AG10803 (cell line): Measurements from ENCODE around the gene TRAF5.

ENCODE experiments used
- DNase-seq: peaks from one replicate; pipeline ENCODE4 v3.0.0; 2010; ENCODE audit warnings: low read depth
- H3K4me3 ChIP-seq: 2 replicates; pipeline ENCODE4 v1.5.1; 2011; ENCODE audit warnings: mild to moderate bottlenecking, low read length, control low read depth
- CTCF ChIP-seq: conservative IDR thresholded peaks from 2 replicates; pipeline ENCODE4 v1.5.1; 2011; ENCODE audit warnings: mild to moderate bottlenecking, low read length, control low read depth, inconsistent platforms

TRAF5 gene

DNA sequence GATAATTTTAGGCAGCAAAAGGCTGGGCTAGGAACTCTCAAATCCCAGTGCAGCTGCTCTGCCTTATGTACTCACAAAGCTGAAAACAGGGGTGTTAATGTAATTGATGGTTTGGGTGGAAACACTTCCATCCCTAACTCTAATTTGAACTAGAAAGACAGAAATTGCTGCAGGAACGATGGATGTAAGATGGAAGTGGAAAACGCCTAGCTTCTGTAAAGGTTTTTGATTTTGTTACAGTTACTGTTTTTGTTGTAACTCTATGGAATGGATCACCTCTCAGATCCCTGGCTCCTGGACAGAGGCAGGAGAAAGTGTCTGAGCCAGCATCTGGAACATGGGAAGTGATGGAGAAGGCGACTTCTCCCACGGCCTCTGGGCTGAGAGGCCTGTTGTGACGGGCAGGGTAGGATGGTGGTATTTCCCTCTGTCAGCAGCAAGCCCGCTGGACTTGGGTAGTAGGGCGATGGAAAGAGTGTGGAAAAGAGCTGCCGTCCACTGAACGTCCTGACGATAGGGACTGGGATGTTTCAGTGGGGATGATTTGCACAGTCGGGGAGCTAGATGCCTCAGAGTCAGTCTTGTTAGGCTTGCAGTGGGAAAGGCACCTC, 1.6 kb downstream of the TRAF5 start:
- no peak for TF ChIP-seq CTCF
- no peak for DNase-seq
- peak overlapping the region; percentile 77 for H3K4me3 ChIP-seq

DNA sequence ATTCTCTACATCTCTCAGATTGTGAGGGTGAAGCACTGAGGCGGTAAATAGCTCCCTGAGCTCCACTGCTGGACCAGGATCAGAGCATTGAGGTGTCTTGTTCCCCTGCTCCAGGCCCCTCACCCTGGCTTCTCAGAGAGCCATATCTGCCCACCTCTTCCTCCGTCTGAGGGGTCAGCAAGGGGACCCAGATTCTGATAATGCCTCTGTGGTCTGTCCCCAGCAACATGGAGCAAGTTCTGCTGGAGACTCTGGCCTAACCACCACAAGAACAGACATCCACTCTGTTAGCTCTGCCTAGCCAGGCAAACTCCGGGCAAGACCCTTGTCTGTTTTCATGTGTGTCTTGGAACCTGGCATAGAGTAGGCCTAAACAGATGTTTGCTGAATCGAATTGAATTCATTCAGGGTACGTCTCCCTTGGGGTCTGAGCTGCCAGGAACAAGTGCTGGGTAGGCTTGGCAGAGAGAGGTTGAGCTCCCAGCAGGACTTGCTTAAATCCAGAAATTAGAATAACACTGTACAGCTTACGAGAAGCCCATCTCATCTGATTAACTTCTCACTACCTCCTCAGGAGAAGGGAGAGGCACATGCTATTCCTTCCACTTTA, 2.3 kb downstream of the TRAF5 start:
- no peak overlapping the region for H3K4me3 ChIP-seq
- no peak for TF ChIP-seq CTCF
- no peak for DNase-seq

DNA sequence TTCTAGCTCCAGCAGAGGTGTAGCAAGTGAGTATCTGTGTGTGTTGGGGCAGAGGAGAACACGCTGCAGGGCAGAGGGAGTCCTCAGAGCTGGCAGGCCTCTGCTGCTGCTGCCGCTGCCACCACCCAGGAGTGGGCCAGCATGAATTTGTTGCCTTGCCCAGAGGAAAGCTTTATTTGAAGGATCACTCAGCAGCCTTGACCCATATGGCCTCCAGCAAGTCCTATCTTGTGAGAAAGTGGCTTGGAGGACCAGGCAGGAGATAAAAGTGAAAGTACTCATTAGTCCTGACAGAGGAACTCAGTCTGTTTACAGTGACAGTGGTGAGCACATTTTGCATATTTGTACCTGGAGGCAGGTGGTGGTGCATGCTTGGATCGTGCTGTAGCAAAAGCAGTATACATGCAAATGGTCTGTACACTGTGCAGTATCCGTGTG, 3.1 kb downstream of the TRAF5 start:
- DNase-seq = no peak
- TF ChIP-seq CTCF = no peak
- H3K4me3 ChIP-seq = no peak overlapping the region

- no peak for DNase-seq
- no peak for TF ChIP-seq CTCF
These were observed 3.8 kb downstream of the TRAF5 start for GRCh38 chr1:211330282-211330936.

DNA sequence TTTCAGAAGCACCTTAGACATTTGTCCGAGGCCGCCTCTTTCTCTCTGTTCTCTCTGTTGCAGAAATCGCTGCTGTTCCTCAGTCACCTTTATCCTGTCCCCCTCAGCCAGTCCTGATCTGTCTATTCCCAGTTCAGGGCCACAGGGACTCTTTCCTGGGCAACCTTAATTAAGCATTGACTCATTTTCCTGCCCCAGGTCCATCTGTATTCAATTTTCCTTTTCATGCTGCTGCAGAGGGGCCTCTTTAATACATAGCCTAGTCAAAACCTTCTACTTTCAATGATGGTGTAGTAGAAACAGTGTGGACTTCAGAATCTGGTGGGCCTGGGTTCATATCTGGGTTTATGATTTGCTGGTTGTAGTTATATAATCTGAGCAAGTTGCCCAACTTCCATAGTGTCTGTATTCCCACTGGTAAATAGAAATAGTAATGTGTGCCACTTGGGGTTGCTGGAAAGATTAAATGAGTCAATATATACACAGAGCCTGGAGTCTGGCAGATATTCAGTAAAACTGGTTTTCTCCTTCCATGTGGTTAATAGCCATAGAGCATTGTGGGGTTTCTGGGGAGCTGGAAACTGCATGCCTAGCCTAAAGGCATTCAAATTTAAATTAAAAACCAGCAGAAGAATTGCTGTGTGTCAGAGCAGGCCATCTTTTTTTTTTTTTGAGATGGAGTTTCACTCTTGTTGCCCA, 4.5 kb downstream of the TRAF5 start:
- DNase-seq = peak; percentile 62
- TF ChIP-seq CTCF = no peak
- no peak overlapping the region for H3K4me3 ChIP-seq

More at GRCh38 chr1:211330282-211330936, 3.8 kb downstream of the TRAF5 start:
- no peak overlapping the region for H3K4me3 ChIP-seq

DNA sequence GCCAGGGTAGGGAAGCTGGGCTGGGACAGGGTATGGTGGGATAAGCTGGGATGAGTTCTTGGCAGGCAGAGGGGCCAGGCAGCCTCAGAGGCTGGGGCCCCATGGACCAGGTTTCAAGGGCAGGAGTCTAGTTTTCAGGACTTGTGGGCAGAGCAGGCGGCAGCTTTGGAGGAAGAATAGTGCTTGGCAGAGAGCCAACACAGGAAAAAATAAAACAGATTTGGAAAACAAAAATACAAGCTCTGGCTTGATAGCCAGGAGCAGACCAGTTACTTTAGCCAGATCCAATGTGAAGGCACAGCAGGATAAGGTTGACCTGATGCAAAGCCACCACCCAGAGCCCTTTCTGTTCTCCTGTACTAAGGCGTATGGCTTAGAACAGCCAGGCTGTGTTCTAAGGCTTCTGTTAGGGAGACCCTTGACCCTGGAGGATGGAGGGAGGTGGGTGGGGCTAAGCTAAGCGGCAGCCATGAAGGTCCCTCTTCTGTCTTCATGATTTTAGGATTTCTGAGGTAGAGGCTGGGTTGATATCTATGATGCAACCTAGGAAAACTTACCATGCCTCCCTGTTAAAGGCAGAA, 5.5 kb downstream of the TRAF5 start:
- H3K4me3 ChIP-seq = no peak overlapping the region
- DNase-seq = no peak
- TF ChIP-seq CTCF = no peak
